HG03280 (cell line): ENCODE results near the gene ZNF511.

Source experiments
- ATAC-seq: cut with Tn5 transposase; IDR thresholded peaks from one replicate; pipeline ENCODE4 v1.9.1; 2021; ENCODE audit warnings: mild to moderate bottlenecking, moderate library complexity; ENCODE audit not compliant: unreplicated experiment

Gene ZNF511

DNA sequence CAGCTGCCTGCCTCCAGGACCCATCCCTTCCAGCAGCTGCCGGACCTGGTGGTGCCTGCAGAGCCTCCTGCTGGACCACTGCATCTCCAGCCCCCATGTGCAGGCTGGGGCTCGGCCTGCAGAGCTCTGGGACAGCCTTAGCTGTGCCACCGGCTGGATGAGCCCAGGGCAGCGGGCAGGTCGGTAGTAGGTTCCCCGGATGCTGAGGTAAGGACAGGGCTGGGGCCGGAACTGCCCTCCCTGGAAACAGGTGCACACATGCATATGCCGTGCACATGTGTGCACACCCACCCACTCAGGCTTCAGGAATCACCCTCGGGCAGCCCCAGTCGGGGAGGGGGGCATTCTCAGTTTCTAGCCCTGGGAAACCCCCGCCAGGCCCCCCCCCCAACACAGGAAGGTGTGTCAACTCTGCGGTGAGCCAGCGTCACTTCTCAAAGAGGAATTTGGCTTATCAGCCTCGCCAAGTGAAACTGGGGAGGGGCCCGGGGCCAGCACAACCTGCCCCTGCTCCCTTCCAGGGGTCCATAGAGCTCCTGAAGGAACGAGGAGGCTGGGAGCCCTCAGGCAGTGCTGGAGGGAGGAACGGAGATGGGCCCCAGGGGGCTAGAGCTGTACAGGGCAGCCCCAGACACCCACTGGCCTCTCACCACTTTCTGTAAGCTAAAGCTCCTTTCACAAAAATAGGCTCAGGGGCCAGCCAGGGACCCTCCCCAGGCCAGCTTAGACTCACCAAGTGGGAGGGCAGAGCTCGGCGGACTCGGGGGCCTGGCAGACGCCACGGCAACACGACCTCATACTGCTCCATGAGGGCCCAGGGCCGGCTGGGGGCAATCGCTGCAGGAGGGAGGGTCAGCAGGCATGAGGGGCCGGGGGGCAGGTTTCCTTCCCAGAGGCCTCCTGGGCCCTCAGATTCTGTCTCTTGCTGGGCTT, 33.7 kb upstream of the ZNF511 start:
- ATAC-seq: peak; percentile 42

DNA sequence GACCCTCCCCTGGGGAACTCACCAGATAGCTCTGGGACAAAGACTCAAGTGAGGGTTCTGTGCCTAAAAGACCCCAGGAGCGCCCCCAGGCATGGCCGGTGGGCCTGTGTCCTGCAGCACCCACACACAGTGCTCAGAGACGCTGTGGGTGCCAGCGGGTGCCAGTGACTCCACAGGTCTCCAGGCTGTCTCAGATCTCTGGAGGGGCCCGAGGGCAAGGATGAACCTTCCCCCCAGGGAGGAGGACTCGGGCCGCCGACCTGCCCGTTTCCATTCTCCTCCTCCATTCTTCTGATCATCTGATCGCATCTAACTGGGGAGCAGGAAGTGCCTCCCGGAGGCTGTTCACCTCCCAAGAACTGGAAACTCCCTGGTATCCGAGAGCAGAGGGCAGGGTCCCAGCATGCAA, 33.0 kb upstream of the ZNF511 start:
- peak; percentile 28 for ATAC-seq

DNA sequence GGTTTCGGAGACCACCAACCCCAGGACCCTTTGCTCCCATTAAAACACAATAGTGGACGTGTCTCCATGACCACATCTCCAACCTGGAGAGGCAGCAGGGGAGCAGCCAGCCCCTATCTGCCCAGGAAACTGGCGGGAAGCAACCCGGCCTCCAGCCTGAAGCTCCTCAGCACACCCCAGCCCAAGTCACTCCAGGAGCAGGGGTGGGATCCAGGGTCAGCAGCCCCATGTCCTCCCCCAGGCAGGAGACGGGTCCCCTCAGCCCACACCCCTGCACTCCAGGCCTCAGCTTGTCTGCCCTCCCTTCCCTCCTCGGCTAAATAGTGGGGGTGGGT, 32.6 kb upstream of the ZNF511 start:
- ATAC-seq: no peak

DNA sequence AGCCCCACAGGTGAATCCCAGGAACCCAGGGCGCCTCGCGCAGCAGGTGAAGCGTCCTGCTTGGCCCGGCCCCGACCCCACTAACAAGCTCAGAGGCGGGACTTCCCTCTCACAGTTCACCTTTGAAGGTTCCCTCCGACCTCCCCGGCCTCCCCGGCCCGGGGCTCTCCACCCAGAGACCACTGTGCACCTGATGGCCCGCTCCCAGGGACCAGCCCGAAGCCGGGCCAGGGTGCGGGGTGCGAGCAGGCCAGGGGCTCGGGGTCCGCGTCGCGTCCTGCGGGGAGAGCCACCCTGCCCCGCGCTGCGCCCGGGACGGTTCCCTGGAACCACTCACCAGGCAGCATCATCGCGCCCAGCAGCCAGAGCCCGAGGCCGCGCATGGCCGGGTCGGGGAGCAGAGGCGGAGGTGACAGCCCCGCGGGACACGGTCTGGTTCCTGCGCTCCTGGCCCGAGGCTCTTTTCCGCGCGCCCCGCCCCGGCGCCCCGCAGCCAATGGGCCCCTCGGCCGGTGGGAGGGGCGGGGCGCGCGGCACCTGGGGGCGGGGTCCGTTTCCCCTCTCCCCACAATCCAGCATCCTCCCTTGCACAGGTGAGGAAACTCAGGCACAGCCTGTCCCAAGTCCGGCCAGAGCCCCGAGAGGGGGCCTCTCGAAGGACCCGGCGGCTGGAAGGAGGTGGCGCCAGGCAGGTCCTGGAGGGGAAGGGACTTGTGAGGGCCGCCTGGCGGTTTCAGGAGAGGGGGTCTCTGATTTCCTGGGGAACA, 32.1 kb upstream of the ZNF511 start, which contains the start of gene ADAM8:
Gene ADAM8 (minus strand): TSS at position 434 of the 767 bp plus-strand sequence. CDS start 51 bp downstream, at position 383.
- ATAC-seq: peak; percentile 55

DNA sequence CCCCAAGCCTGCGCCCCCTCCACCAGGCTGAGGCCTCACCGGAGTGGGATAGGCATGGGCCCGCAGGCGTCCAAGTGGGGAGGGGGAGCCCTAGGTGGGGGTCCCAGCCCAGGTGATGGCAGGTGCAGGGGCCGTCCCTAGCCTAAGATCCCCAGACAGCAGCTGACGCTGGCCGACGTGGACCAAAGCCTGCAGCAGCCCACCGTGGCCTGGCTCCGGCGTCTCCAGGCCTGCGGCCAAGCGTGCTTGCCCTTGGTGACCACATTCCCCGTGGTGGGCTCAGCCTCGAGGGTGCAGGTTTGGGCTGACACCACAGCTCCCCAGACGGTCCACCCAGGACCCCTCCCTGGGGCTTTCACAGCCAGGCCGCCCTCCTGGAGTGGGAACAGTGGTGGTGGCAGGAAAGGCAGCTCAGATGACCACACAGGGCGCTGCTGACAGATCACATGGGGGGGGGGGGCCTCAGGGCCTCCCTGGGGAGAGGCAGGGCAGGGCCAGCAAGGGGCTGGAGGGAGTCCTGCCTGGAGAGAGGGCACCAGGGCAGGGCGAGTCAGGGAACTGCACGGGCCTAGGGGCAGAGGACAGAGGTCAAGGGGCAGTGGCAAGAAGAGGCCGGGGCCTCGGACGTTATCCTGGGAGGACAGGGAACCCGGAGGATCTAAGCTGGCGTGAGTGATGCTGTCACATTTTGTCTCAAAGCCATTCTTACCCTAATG, 31.3 kb upstream of the ZNF511 start:
- no peak for ATAC-seq

DNA sequence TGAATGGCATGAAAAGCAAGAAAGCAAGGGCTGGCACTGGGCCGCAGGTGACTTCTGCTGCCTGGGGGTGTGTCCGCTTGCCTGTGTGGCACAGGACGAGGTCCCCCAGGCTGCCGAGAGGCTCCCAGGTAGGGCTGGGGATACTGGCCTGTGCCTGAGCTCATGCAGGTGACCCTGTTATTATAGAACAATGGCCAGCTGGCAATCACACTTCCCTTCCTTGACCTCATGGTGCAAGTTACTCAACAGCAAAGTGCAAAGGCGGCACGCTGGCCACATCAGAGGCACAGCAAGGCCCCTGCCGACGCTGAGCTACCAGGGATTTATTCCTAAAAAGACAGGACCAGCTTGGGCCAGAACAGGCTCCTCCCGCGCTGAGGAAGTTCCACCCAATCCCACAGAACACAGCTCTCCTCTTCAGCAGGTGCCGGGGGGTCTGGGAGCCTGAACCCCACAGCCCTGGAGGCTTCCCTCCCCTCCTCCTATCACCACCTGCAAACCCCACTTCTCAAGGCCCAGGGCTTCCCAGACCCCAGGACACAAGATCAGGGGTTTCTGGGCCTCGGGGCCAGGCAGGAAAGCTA, 30.6 kb upstream of the ZNF511 start:
- ATAC-seq: no peak

DNA sequence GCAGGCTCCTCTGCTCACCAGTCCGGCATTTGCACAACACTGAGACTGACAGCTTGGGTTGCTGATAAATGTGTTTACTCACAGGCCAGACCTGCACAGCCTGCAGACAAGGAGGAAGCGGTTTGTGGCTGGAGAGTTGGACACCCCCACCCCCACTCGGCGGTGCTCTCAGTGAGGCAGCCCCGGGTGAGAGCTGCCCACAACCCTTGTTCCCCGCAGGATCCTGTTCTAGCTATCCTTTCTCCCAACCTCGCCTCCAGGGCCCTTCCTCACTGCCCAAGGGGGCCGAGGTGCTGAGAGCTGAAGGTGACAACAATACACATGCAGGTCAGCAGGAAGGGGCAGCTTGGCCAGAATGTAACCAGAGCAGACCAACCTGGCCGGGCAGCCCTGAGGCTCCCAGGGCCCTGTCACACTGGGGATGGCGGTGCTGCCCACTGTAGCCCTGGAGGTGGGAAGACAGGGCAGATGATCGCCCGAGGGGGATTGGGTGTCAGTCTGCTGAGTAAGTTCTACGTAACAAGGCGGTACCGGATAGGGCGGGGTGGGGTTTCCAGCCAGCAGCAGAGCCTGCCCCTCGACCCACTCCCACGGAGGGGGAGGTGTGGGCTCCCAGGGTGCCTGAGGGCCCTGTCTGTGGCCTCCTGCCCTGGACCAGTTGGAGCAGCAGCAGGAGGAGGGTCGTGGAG, 30.0 kb upstream of the ZNF511 start:
- peak; percentile 37 for ATAC-seq

DNA sequence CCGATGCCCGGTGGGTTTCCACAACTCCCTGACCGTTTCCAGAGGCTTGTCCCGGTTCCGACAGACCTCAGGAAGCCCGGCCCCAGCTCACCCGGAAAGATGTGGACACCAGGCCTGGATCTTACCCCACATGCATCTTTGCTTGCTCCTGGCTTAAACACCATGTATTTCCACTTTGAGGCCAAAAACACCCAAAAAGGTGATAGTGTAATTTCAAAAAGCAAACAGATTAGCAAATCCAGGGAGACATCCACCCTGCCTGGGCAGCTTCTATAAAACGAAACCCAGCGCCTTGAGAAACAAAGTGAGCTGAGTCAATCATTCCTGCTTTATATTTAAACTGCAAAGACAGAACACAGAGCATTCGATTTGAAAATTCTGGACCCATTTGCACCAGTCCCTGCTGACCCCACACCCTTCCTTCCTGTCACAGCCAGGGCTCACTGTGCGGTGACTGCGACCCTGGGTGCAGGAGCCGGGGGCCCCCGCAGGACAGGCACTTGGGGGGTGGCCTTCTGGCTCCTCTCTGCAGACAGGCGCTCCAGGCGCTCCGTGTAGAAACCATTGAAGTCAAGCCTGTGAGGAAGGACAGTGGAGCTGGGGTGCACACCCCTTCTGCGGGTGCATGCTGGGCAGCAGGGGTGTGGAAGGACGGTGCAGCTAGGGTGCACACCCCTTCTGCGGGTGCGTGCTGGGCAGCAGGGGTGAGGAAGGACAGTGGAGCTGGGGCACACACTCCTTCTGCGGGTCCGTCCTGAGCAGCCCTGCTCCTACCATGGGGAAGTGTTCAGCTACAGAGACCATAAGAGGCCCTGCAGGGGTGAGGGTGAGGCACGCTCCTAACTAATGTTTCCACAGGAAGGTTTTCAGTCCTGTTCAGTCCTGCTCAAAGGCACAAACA, 29.1 kb upstream of the ZNF511 start:
- no peak for ATAC-seq

DNA sequence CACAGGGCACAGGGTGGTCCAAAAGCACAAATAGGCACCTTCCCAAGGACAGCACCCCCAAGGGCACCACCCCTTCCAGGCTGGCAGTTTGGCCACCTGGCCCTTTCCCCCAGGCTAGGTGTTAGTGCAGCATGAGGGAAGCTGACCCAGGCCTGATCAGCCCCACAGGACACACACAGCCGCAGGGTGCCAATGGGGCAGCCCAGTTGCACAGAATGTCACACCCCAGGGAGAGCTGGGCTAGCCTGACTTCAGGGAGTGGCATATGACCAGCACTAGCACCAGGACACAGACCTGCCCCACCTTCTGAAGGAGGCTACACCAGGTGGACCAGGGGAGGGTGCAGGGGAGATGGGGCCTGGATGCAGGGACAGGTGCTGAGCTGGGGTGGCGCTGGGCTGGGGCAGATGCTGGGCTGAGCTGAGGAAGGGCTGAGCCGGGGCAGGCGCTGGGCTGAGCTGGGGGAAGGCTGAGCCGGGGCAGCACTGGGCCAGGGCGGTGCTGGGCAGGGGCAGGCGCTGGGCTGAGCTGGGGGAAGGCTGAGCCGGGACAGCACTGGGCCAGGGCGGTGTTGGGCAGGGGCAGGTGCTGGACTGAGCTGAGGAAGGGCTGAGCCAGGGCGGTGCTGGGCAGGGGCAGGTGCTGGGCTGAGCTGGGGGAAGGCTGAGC, 28.2 kb upstream of the ZNF511 start:
- no peak for ATAC-seq

DNA sequence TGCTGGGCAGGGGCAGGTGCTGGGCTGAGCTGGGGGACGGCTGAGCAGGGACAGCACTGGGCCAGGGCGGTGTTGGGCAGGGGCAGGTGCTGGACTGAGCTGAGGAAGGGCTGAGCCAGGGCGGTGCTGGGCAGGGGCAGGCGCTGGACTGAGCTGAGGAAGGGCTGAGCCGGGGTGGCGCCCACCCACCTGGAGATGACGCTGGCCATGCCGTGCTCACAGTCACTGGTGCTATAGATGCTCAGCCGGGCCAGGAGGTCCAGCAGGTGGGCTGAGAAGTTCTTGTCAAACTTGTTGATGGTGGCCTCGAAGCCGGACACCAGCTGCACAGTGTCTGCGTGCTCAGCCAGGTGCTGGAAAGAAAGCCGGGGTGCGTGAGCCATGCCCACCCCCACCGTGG, 27.6 kb upstream of the ZNF511 start:
- no peak for ATAC-seq

DNA sequence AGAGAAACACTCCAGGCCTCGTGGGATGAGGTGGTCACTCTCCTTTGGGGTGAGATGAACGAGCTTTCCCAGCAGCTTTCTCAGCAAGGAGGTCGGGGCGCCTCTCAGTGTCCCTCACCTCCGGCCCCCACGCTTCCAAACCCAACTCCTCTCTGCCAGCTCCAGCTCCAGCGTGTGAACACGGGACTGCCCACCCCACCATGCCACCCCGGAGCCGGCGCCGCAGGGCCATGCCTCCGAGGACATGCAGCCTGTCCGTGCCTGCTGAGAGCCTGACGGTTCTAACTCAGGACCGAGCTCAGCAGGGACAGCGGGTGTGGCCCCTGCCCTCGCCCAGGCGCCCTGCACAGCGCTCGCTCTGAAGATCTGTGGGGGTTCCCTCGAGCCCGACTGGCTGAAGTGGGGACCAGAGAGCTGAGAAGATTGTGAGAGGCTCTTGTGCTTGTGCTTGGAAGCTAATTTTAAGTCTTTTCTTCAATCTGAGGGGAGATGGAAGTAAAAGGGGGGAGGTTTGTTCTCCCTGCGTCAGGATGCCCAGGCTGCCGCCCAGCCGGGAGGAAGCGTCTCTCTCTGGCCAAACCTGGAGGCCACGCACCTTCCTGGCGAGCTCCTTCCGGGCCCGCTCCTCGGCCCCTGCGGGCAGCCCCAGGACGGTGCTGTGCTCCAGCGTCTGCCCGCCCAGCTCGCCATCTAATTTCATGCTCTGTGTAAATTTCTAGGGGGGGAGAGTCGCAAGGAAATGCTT, 26.9 kb upstream of the ZNF511 start:
- ATAC-seq: no peak

DNA sequence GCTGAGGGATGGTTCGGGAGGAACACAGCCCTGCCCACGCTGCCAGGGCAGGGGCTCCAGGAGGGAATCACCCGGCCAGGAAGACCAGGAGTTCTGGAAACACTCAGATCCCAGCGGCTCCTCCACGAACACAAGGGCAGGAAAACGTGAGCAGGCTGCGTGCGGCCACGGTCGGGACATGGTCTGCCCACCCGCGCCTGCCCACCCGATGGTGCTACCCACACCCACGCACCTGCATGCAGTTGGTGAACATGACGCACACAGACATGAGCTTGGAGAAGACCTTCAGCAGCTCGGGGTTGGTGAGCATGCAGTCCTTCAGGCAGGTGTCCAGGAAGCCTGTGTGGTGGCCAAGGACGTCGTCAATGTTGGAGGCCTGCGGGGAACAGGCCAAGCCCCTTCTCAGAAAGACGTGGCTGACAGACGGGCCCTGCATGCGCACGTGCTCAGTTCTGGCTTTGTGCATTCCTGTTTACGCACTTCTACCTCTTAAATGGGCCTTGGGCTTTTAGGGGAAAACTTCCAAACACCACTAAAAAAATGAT, 25.8 kb upstream of the ZNF511 start:
- ATAC-seq: no peak

DNA sequence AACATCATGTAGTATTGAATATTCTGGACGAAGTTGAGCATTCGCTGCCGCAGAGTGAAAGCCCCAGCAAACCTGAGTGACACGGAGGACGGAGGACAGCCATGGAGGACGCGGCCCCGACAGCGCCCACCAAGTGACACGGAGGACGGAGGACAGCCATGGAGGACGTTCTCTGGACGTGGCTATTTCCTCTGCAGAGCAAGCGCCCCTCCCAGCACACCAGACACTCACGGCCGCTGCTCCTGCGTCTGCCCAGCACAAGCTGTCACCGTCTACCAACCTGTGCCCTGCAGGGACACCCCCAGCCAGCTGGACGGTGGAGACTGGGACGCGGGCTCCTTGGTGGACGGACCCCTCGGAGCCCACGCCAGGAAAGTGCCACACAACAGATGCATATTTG, 24.8 kb upstream of the ZNF511 start:
- no peak for ATAC-seq

DNA sequence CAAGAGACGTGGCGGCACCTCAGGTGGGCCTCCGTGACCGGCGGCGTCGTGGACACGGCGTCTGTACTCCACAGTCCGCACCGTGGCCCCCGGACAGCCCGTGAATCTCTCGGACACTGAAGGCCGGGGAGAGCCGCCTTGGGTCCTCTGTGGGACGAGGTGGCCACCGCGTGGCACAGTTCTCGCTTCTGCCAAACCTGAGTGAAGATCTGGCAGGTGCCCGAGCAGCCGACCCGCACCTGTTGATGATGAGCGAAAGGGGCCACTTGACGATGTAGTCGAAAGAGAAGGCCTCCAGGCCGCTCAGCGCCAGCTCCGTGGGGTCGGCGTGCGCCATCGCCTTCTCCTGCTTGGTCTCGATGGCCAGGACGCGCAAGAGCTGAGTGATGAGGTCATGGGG, 23.5 kb upstream of the ZNF511 start:
- ATAC-seq: no peak

DNA sequence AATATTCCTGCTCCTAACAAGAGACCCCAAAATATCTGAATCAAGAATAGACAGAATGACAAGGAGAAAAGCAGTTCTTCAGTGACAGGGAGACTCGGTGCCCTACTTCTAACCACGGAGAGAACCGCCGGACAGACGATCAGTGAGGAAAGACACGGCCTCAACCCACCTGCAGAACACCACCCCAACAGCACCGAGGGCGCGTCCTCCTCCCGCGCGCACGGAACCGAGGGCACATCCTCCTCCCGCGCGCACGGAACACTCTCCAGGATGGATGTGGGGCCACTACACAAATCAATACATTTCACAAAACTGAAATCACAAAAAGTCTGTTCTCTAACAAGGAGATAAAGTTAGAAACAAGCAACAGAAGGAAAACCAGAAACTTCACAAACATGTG, 22.3 kb upstream of the ZNF511 start:
- no peak for ATAC-seq

DNA sequence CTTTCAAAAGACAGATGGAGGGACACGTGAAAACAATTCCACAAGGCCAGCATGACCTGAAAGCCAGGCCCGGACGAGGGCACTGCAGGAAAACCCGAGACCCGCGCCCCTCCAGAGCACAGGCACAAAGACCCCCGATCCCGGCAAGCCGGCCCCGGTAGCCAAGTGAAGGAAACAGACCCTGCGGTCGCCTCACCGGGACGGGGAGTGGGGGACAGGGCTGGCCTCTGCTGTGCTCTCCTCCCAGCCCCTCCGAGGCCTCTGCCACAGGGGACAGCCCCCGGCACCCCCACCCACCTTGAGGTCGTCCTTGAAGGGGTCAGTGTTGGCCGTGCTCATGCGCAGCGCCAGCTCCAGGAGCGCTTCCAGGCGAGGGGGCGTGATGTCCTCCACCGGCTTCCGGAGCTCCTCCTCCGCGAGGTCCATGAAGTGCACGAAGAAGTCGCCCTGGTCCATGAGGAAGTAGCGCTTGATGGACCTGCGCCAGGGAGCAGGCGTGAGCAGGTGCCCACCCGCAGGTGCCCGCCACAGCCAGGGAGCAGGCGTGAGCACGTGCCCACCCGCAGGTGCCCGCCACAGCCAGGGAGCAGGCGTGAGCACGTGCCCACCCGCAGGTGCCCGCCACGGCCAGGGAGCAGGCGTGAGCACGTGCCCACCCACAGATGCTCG, 20.7 kb upstream of the ZNF511 start:
- no peak for ATAC-seq

DNA sequence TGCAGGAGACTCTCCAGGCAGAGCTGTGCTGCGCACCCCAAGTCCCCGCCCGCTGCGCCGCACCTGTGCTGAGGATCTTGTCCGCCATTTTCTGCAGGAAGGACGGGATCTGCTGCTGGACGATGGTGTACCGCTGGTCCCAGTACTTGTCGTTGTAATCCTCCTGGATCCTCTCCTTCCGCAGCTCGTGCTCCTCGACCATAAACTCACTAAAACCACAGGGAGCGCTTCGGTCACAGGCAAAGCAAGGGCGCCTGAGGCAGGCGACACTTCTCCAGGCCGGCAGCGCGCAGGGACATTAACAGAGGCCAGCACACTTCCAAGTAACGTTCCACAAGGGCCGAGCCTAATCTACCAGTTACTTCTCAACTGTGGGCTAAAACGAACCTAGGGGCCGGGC, 19.0 kb upstream of the ZNF511 start:
- ATAC-seq: no peak
